ENCODE results near the gene ADIRF. TPM values are rescaled to one million over a fixed set of nuclear protein-coding genes. Genes with fewer than 3 reads are reported as not detected.

ADIRF gene
- polyA plus RNA-seq, 1 donor (not counting 4 experiments of a cell fraction or from before 2014, with no cell fraction given): 157 TPM

GRCh38 chr10:86967481-86967941 is 771 bp upstream of the ADIRF start:
- dilution Hi-C loops (cut with MboI; ENCODE audit: extremely low pct_ligation_motif_present, low sequenced_read_pairs): no loop called here
- peak overlapping the region; percentile 100 for H3K27ac ChIP-seq (ENCODE audit: control insufficient read depth, insufficient read depth, low read length)
- no peaks in the 10 kb centered on the region for H3K9me3 ChIP-seq (ENCODE audit: control insufficient read depth, low read depth, low read length)
- H4K20me1 ChIP-seq (ENCODE audit: control insufficient read depth, extremely low read depth, insufficient read depth, low read length): no peaks in the 10 kb centered on the region
- TF ChIP-seq CTCF (optimal IDR thresholded peaks at IDR 0.05 in 1 of 3, IDR thresholded peaks at IDR 0.05 in 1 of 3, conservative IDR thresholded peaks at IDR 0.05 in 1 of 3; ENCODE audit: extremely low read depth in 1 of 3, insufficient read depth in 2 of 3, low read length in 3 of 3): no peak
- no peak for TF ChIP-seq EZH2 (IDR thresholded peaks at IDR 0.05; ENCODE audit: low read length)
- H3K9me1 ChIP-seq (ENCODE audit: control insufficient read depth, extremely low read depth, insufficient read depth, low read length): peaks cover 2% of the 10 kb centered on the region
- peaks cover 33% of the 10 kb centered on the region for H3K79me2 ChIP-seq (ENCODE audit: control insufficient read depth, insufficient read depth, low read length)
- peak overlapping the region; percentile 98 for H3K4me2 ChIP-seq (ENCODE audit: control insufficient read depth, extremely low read depth, insufficient read depth, low read depth, low read length)
- FAIRE-seq (peak; percentile 53), DNase-seq (ENCODE audit: low read depth, low spot score) (no peak)
- no peaks in the 10 kb centered on the region for H3K27me3 ChIP-seq (ENCODE audit: control insufficient read depth, extremely low read depth, insufficient read depth, low read length)
- no peak overlapping the region for H2AFZ ChIP-seq (ENCODE audit: control insufficient read depth, low read length)
- peak overlapping the region; percentile 61 to 95 (median 82) for H3K4me3 ChIP-seq (ENCODE audit: control insufficient read depth in 2 of 3, extremely low read depth in 1 of 3, insufficient read depth in 2 of 3, low read depth in 1 of 3, low read length in 3 of 3)
- H3K36me3 ChIP-seq (ENCODE audit: control insufficient read depth in 2 of 2, extremely low read depth in 1 of 2, insufficient read depth in 2 of 2, low read length in 2 of 2): peaks cover 2 to 6% of the 10 kb centered on the region in 2 experiments
- peaks cover 50% of the 10 kb centered on the region for H3K4me1 ChIP-seq (ENCODE audit: control insufficient read depth, extremely low read depth, insufficient read depth, low read length)
- H3K9ac ChIP-seq (ENCODE audit: control insufficient read depth, extremely low read depth, insufficient read depth, low read length): peak overlapping the region; percentile 99

GRCh38 chr10:86968994-86969355 is 693 bp downstream of the ADIRF start:
- no peak for DNase-seq (ENCODE audit: low read depth, low spot score)
- no peaks in the 10 kb centered on the region for H3K27me3 ChIP-seq (ENCODE audit: control insufficient read depth, extremely low read depth, insufficient read depth, low read length)
- H4K20me1 ChIP-seq (ENCODE audit: control insufficient read depth, extremely low read depth, insufficient read depth, low read length): no peaks in the 10 kb centered on the region
- peak overlapping the region; percentile 100 for H3K27ac ChIP-seq (ENCODE audit: control insufficient read depth, insufficient read depth, low read length)
- H2AFZ ChIP-seq (ENCODE audit: control insufficient read depth, low read length): peak overlapping the region; percentile 36
- peak overlapping the region; percentile 98 for H3K4me2 ChIP-seq (ENCODE audit: control insufficient read depth, extremely low read depth, insufficient read depth, low read depth, low read length)
- H3K4me1 ChIP-seq (ENCODE audit: control insufficient read depth, extremely low read depth, insufficient read depth, low read length): peaks cover 65% of the 10 kb centered on the region
- H3K9ac ChIP-seq (ENCODE audit: control insufficient read depth, extremely low read depth, insufficient read depth, low read length): peak overlapping the region; percentile 99
- dilution Hi-C loops (cut with MboI; ENCODE audit: extremely low pct_ligation_motif_present, low sequenced_read_pairs): no loop called here
- H3K9me3 ChIP-seq (ENCODE audit: control insufficient read depth, low read depth, low read length): no peaks in the 10 kb centered on the region
- peaks cover 29% of the 10 kb centered on the region for H3K79me2 ChIP-seq (ENCODE audit: control insufficient read depth, insufficient read depth, low read length)
- peak overlapping the region; percentile 61 to 95 (median 82) for H3K4me3 ChIP-seq (ENCODE audit: control insufficient read depth in 2 of 3, extremely low read depth in 1 of 3, insufficient read depth in 2 of 3, low read depth in 1 of 3, low read length in 3 of 3)
- peaks cover 2 to 6% of the 10 kb centered on the region in 2 experiments for H3K36me3 ChIP-seq (ENCODE audit: control insufficient read depth in 2 of 2, extremely low read depth in 1 of 2, insufficient read depth in 2 of 2, low read length in 2 of 2)
- H3K9me1 ChIP-seq (ENCODE audit: control insufficient read depth, extremely low read depth, insufficient read depth, low read length): peaks cover 2% of the 10 kb centered on the region
- no peak for TF ChIP-seq CTCF (optimal IDR thresholded peaks at IDR 0.05 in 1 of 3, IDR thresholded peaks at IDR 0.05 in 1 of 3, conservative IDR thresholded peaks at IDR 0.05 in 1 of 3; ENCODE audit: extremely low read depth in 1 of 3, insufficient read depth in 2 of 3, low read length in 3 of 3)
- no peak for FAIRE-seq
